ENCODE measurements around the gene AFF3.

AFF3 gene

GRCh38 chr2:99989905-99990304 lies 152.5 kb downstream of the AFF3 start:
- no peak for DNase-seq
- Mint-ChIP-seq H3K27ac (no peak overlapping the region), H3K9me3 (no peaks in the 10 kb centered on the region), H3K36me3 (ENCODE audit: low read depth) (peaks cover 51% of the 10 kb centered on the region), H3K4me3 (no peak overlapping the region), H3K27me3 (ENCODE audit: low read depth, poor library complexity) (peaks cover 4% of the 10 kb centered on the region), H3K4me1 (peaks cover 44% of the 10 kb centered on the region)
- no peak for TF ChIP-seq CTCF (IDR thresholded peaks at IDR 0.05)

GRCh38 chr2:99988599-99988998 lies 153.8 kb downstream of the AFF3 start:
- peaks cover 4% of the 10 kb centered on the region for H3K27me3 Mint-ChIP-seq (ENCODE audit: low read depth, poor library complexity)
- DNase-seq: no peak
- peaks cover 57% of the 10 kb centered on the region for H3K4me1 Mint-ChIP-seq
- no peaks in the 10 kb centered on the region for H3K9me3 Mint-ChIP-seq
- no peak overlapping the region for H3K27ac Mint-ChIP-seq
- no peak overlapping the region for H3K4me3 Mint-ChIP-seq
- no peak for TF ChIP-seq CTCF (IDR thresholded peaks at IDR 0.05)
- peaks cover 42% of the 10 kb centered on the region for H3K36me3 Mint-ChIP-seq (ENCODE audit: low read depth)

GRCh38 chr2:99987160-99987559 lies 155.2 kb downstream of the AFF3 start:
- Mint-ChIP-seq H3K4me3 (no peak overlapping the region), H3K27me3 (ENCODE audit: low read depth, poor library complexity) (peaks cover 10% of the 10 kb centered on the region), H3K4me1 (peaks cover 63% of the 10 kb centered on the region), H3K27ac (peak overlapping the region; percentile 7), H3K9me3 (peaks cover 6% of the 10 kb centered on the region), H3K36me3 (ENCODE audit: low read depth) (peaks cover 48% of the 10 kb centered on the region)
- no peak for DNase-seq
- no peak for TF ChIP-seq CTCF (IDR thresholded peaks at IDR 0.05)

- Mint-ChIP-seq H3K4me3 (no peak overlapping the region), H3K27ac (peak overlapping the region; percentile 70), H3K9me3 (peaks cover 12% of the 10 kb centered on the region), H3K4me1 (peaks cover 69% of the 10 kb centered on the region), H3K27me3 (ENCODE audit: low read depth, poor library complexity) (peaks cover 7% of the 10 kb centered on the region), H3K36me3 (ENCODE audit: low read depth) (peaks cover 50% of the 10 kb centered on the region)
- DNase-seq: no peak
- no peak for TF ChIP-seq CTCF (IDR thresholded peaks at IDR 0.05)
Measured at GRCh38 chr2:99984799-99985515, 157.4 kb downstream of the AFF3 start.

GRCh38 chr2:99982744-99983143 lies 159.6 kb downstream of the AFF3 start:
- Mint-ChIP-seq H3K4me1 (peaks cover 66% of the 10 kb centered on the region), H3K27me3 (ENCODE audit: low read depth, poor library complexity) (peaks cover 7% of the 10 kb centered on the region), H3K27ac (no peak overlapping the region), H3K9me3 (peaks cover 12% of the 10 kb centered on the region), H3K36me3 (ENCODE audit: low read depth) (peaks cover 59% of the 10 kb centered on the region), H3K4me3 (no peak overlapping the region)
- DNase-seq: no peak
- no peak for TF ChIP-seq CTCF (IDR thresholded peaks at IDR 0.05)

GRCh38 chr2:99981840-99982239 lies 160.6 kb downstream of the AFF3 start:
- peaks cover 12% of the 10 kb centered on the region for H3K9me3 Mint-ChIP-seq

More at GRCh38 chr2:99981840-99982239, 160.6 kb downstream of the AFF3 start:
- H3K4me3 Mint-ChIP-seq: no peak overlapping the region
- peaks cover 67% of the 10 kb centered on the region for H3K36me3 Mint-ChIP-seq (ENCODE audit: low read depth)
- peaks cover 7% of the 10 kb centered on the region for H3K27me3 Mint-ChIP-seq (ENCODE audit: low read depth, poor library complexity)
- H3K4me1 Mint-ChIP-seq: peaks cover 57% of the 10 kb centered on the region
- no peak for TF ChIP-seq CTCF (IDR thresholded peaks at IDR 0.05)
- DNase-seq: no peak
- H3K27ac Mint-ChIP-seq: no peak overlapping the region
